K562 (cell line): ENCODE data around the gene PABPC1L. TPM values are rescaled to one million over a fixed set of nuclear protein-coding genes. Genes with fewer than 3 reads are reported as not detected.

Source experiments
- ATAC-seq: fragments of 200-7000 bp; cut with Tn5 transposase; 3 replicates; pipeline ENCODE4 v1.9.1; 2020; ENCODE audit warnings: moderate library complexity
- BruUV-seq: library from RNA; stranded (reverse); fragments of 400-500 nt; replicated peaks from 2 replicates; lab custom pipeline; 2021; lab: Mats Ljungman, UMichigan
- CTCF ChIA-PET: fragments of 300-600 bp; formaldehyde crosslinking; extraction: SDS; loops from one replicate; lab custom pipeline; 2021; ENCODE audit warnings: low intra/inter-chr PET ratio; lab: Yijun Ruan, JAX
- POLR2A ChIA-PET: fragments of 300-600, 350-650 bp; sonication (Branson Sonifier 250); formaldehyde crosslinking; extraction: SDS; loops from one replicate; lab custom pipeline; 2021; ENCODE audit warnings: antibody characterized with exemption, inconsistent platforms; lab: Yijun Ruan, JAX
- DNase-seq, 4 experiments: peaks; one replicate each; pipeline versions ENCODE4 v3.0.0 to v3.0.0-alpha.2; 2011 to 2018; ENCODE audit warnings: low spot score in 3 of 4, mixed read lengths in 3 of 4; ENCODE audit errors: extremely low read depth in 1 of 4
- FAIRE-seq: peaks from 2 replicates; lab custom pipeline; 2011; peaks lifted over from hg19 to GRCh38; lab: Jason Lieb, UNC
- H2AFZ ChIP-seq: 2 replicates; pipeline ENCODE4 v1.6.0; 2011; ENCODE audit warnings: low read depth, low read length, control low read depth, inconsistent platforms
- H3K27ac ChIP-seq: fragments of 200-600 bp; 3 replicates; pipeline ENCODE4 v1.8.0; 2011; ENCODE audit warnings: low read depth, mild to moderate bottlenecking, control low read depth, inconsistent platforms, low read length, moderate library complexity, mixed read lengths; ENCODE audit errors: extremely low read depth
- H3K27me3 ChIP-seq, 2 experiments: fragments of 300-600 bp in 1 of 2; 2 replicates in 1 of 2; 3 replicates in 1 of 2; pipeline versions ENCODE4 v1.6.0 to v1.8.0; 2011; ENCODE audit warnings: inconsistent platforms in 2 of 2, low read length in 2 of 2, mild to moderate bottlenecking in 1 of 2, mixed read lengths in 1 of 2, moderate library complexity in 1 of 2; ENCODE audit not compliant: control insufficient read depth in 2 of 2, insufficient read depth in 2 of 2
- H3K36me3 ChIP-seq: fragments of 300-600 bp; 3 replicates; pipeline ENCODE4 v1.8.0; 2011; ENCODE audit warnings: mild to moderate bottlenecking, low read length, inconsistent platforms; ENCODE audit not compliant: control insufficient read depth, insufficient read depth
- H3K4me1 ChIP-seq, 2 experiments: fragments of 200-600 bp in 1 of 2; replicated peaks in 1 of 2; 2 replicates in 1 of 2; 3 replicates in 1 of 2; pipeline versions ENCODE4 v1.5.1 to v1.8.0; 2011; ENCODE audit warnings: inconsistent platforms in 2 of 2, low read length in 2 of 2, mild to moderate bottlenecking in 1 of 2, mixed read lengths in 1 of 2, moderate library complexity in 1 of 2; ENCODE audit not compliant: control insufficient read depth in 2 of 2, insufficient read depth in 2 of 2
- H3K4me2 ChIP-seq: 2 replicates; pipeline ENCODE4 v1.6.1; 2011; ENCODE audit warnings: low read length, control low read depth, inconsistent platforms, mixed read lengths; ENCODE audit not compliant: insufficient read depth
- H3K4me3 ChIP-seq: fragments of 200-600 bp; sonication (generic), shearing (Covaris generic); 2 replicates; pipeline ENCODE4 v1.5.1; 2016; ENCODE audit warnings: control low read depth, inconsistent platforms
- H3K79me2 ChIP-seq: fragments of 200-600 bp; 3 replicates; pipeline ENCODE4 v1.8.0; 2011; ENCODE audit warnings: low read length, inconsistent platforms; ENCODE audit not compliant: control insufficient read depth, insufficient read depth
- H3K9ac ChIP-seq, 2 experiments: 2 replicates each; pipeline versions ENCODE4 v1.6.0 to v1.6.1; 2011; ENCODE audit warnings: low read depth in 2 of 2, low read length in 2 of 2, control low read depth in 1 of 2, inconsistent platforms in 1 of 2, mild to moderate bottlenecking in 1 of 2, mixed read lengths in 1 of 2; ENCODE audit not compliant: insufficient read depth in 1 of 2
- H3K9me1 ChIP-seq: one replicate; pipeline ENCODE4 v1.6.0; 2011; ENCODE audit warnings: inconsistent platforms, mild to moderate bottlenecking, low read length, moderate library complexity; ENCODE audit not compliant: control insufficient read depth, insufficient read depth
- H3K9me3 ChIP-seq: replicated peaks from 2 replicates; pipeline ENCODE4 v1.5.1; 2011; ENCODE audit warnings: low read depth, low read length, inconsistent platforms; ENCODE audit not compliant: control insufficient read depth, insufficient read depth
- H4K20me1 ChIP-seq: replicated peaks from 2 replicates; pipeline ENCODE4 v1.6.1; 2011; ENCODE audit warnings: low read length, inconsistent platforms, mixed read lengths; ENCODE audit not compliant: control insufficient read depth, insufficient read depth
- ARID1B ChIP-seq: fragments of 450-650 bp; IDR thresholded peaks from 2 replicates; pipeline ENCODE4 v1.6.1; 2016; ENCODE audit warnings: antibody characterized with exemption, mild to moderate bottlenecking, inconsistent platforms
- CXXC5 ChIP-seq: fragments of 250-450 bp; sonication (Bioruptor Pico); IDR thresholded peaks from 2 replicates; pipeline ENCODE4 v1.8.0; 2022; ENCODE audit warnings: inconsistent platforms, mild to moderate bottlenecking, moderate library complexity
- DPF2 ChIP-seq: fragments of 450-650 bp; IDR thresholded peaks from 2 replicates; pipeline ENCODE4 v1.6.1; 2016
- ELF4 ChIP-seq: fragments of 450-650 bp; formaldehyde crosslinking; IDR thresholded peaks from 2 replicates; pipeline ENCODE4 v1.4.0; 2022; ENCODE audit warnings: missing genetic modification characterization
- EP400 ChIP-seq: fragments of 450-650 bp; IDR thresholded peaks from 2 replicates; pipeline ENCODE4 v1.6.1; 2017; ENCODE audit warnings: antibody characterized with exemption, mild to moderate bottlenecking, moderate library complexity
- FOXJ2 ChIP-seq: fragments of 200-800 bp; sonication (Bioruptor generic); IDR thresholded peaks from 2 replicates; pipeline ENCODE4 v1.6.1; 2016; ENCODE audit warnings: missing genetic modification characterization, missing compliant biosample characterization
- GMEB1 ChIP-seq: fragments of 250-450 bp; sonication (Bioruptor Pico); IDR thresholded peaks from 2 replicates; pipeline ENCODE4 v1.4.0; 2020; ENCODE audit warnings: mild to moderate bottlenecking
- HES1 ChIP-seq: fragments of 450-650 bp; IDR thresholded peaks from 2 replicates; pipeline ENCODE4 v1.6.1; 2016; ENCODE audit warnings: low read depth, mild to moderate bottlenecking, moderate library complexity
- POLR3G ChIP-seq: IDR thresholded peaks from 2 replicates; pipeline ENCODE4 v1.6.1; 2011; ENCODE audit not compliant: insufficient read length, insufficient replicate concordance; ENCODE audit errors: extremely low read depth
- SMARCE1 ChIP-seq: fragments of 450-650 bp; IDR thresholded peaks from 2 replicates; pipeline ENCODE4 v1.7.1; 2016; ENCODE audit warnings: mild to moderate bottlenecking
- WGBS: fragments of 100-300 bp; shearing (Covaris generic); methylation state at CpG from one replicate; pipeline ENCODE4 v1.1.6; 2016; ENCODE audit warnings: low coverage, mixed read lengths; ENCODE audit not compliant: insufficient coverage; ENCODE audit errors: missing lambda C conversion rate; 5-methylcytosine and 5-hydroxymethylcytosine counted together
- in situ Hi-C: fragments of 300-500 bp; cut with MboI; formaldehyde crosslinking; loops from 4 replicates; pipeline ENCODE4 v1.15.0; 2018; ENCODE audit warnings: inconsistent platforms, mixed read lengths
- intact Hi-C: fragments of 100-400 bp; cut with micrococcal nuclease; formaldehyde crosslinking; loops from 2 replicates; pipeline ENCODE4 v1.14.2; 2022
- polyA plus RNA-seq, 8 experiments: library from polyadenylated mRNA; depleted of rRNA in 4 of 8; stranded (reverse) in 5 of 8; unstranded in 3 of 8; fragments of >200 nt; fragmentation: Nextera tagmentation in 2 of 8; fragmentation: Illumina TruSeq in 1 of 8; extraction: Ambion mirVana in 2 of 8; extraction: Trizol in 1 of 8; gene quantifications; 2 replicates each; pipeline versions ENCODE4 v1.2.1 to v1.2.3, GENCODE V29; 2011 to 2014; ENCODE audit warnings: inconsistent platforms in 1 of 8, missing spikeins in 1 of 8
- total RNA-seq, 7 experiments: library from RNA; depleted of rRNA in 6 of 7; stranded (reverse); fragments of >200 nt in 6 of 7; fragmentation: Illumina TruSeq in 2 of 7; extraction: Trizol in 2 of 7; gene quantifications; 2 replicates each; pipeline versions ENCODE4 v1.2.1 to v1.2.3, GENCODE V29; 2011 to 2021; ENCODE audit warnings: low replicate concordance in 1 of 7
- TF ChIP-seq, protein P1 (sequence below), 2 experiments: fragments of 450-650 bp in 1 of 2; sonication (generic) in 1 of 2; formaldehyde crosslinking in 1 of 2; IDR thresholded peaks in 1 of 2; conservative IDR thresholded peaks in 1 of 2; 2 replicates each; pipeline versions ENCODE4 v1.6.1 to v1.8.1; 2016 to 2023; ENCODE audit warnings: mild to moderate bottlenecking in 2 of 2, moderate library complexity in 2 of 2, inconsistent platforms in 1 of 2, missing genetic modification reagents in 1 of 2

The PABPC1L gene
- total and polyA plus RNA-seq, 9 of the 15 experiments (the other 6 are each of a cell fraction or from before 2014, with no cell fraction given) = 6.0 to 90.3 (median 15.8) TPM

- DNase-seq (no peak), FAIRE-seq (no peak), ATAC-seq (no peak)
- peak overlapping the region in 1 of 2 experiments; percentile 57; a peak in 1 of 4 replicates for H3K9ac ChIP-seq
- H3K9me3 ChIP-seq = no peaks in the 10 kb centered on the region
- CTCF ChIA-PET = no interaction called here
- no peak overlapping the region for H3K4me2 ChIP-seq
- H3K9me1 ChIP-seq = no peaks in the 10 kb centered on the region
- H3K27me3 ChIP-seq = no peaks in the 10 kb centered on the region
- peak overlapping the region; percentile 93 for H2AFZ ChIP-seq
- 0% methylated on average over 4 of the region's 4 CpGs for WGBS
- intact Hi-C loops (loop anchor here (2.0 kb wide), 1 partner anchor 50 kb away; the partner anchor contains the start of gene PABPC1L), in situ Hi-C loops (no loop called here)
- H3K4me3 ChIP-seq = no peak overlapping the region
- no peaks in the 10 kb centered on the region for H4K20me1 ChIP-seq
- H3K4me1 ChIP-seq = peaks cover 31 to 47% of the 10 kb centered on the region in 2 experiments
- BruUV-seq = no TSS peak
- POLR2A ChIA-PET = interaction anchor here (1.4 to 2.8 kb wide), 6 partner anchors 9 to 29 kb away, joined by 5 to 16 read pairs (median 8); no protein-coding TSS in a partner anchor
- H3K36me3 ChIP-seq = peaks cover 25% of the 10 kb centered on the region
- peaks cover 47% of the 10 kb centered on the region for H3K79me2 ChIP-seq
- peak overlapping the region; percentile 81; the same call in 2 of the 3 replicates for H3K27ac ChIP-seq
- no peak for TF ChIP-seq ELF4 (CRISPR knock-in tag)
- TF ChIP-seq GMEB1 (CRISPR knock-in tag) = no peak
- TF ChIP-seq ARID1B = peak; percentile 59
- peak; percentile 57 for TF ChIP-seq SMARCE1
- no peak for TF ChIP-seq EP400
- TF ChIP-seq HES1 = 0 out of 2 replicates have a peak, but pooled peaks have one; percentile 11
- peak; percentile 49 for TF ChIP-seq CXXC5 (CRISPR knock-in tag)
- TF ChIP-seq POLR3G = no peak
- TF ChIP-seq DPF2 = peak; percentile 74
- TF ChIP-seq, protein P1, sequence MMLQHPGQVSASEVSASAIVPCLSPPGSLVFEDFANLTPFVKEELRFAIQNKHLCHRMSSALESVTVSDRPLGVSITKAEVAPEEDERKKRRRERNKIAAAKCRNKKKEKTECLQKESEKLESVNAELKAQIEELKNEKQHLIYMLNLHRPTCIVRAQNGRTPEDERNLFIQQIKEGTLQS (IDR thresholded peaks at IDR 0.05) = no peak
- TF ChIP-seq, protein P1 (CRISPR knock-in tag; conservative IDR thresholded peaks at IDR 0.05) = no peak
- 0 out of 2 replicates have a peak, but pooled peaks have one; percentile 48 for TF ChIP-seq FOXJ2 (tag)
Observed at GRCh38 chr20:44961011-44961869, 51.4 kb downstream of the PABPC1L start.
